ENCODE results near the gene NKD1.

GRCh38 chr16:50533317-50533716 lies 14.9 kb upstream of the NKD1 start:
- TF ChIP-seq CTCF (IDR thresholded peaks at IDR 0.05), result no peak
- no peak for TF ChIP-seq POLR2A (IDR thresholded peaks at IDR 0.05)

Data from uterus (tissue), 2 donors.